Heart left ventricle (tissue), 16 donors: ENCODE results near the gene CCDC187. TPM values are rescaled to one million over a fixed set of nuclear protein-coding genes. Genes with fewer than 3 reads are reported as not detected.

Experiments used
- ATAC-seq, 4 donors: fragments of 200-7000 bp; cut with Tn5 transposase; one replicate each; pipeline ENCODE4 v1.9.1; 2020 to 2022; ENCODE audit warnings: moderate library complexity in 4 of 4, mild to moderate bottlenecking in 3 of 4, moderate number of reproducible peaks in 1 of 4
- DNase-seq, 5 donors: peaks; one replicate each; pipeline ENCODE4 v3.0.0-alpha.2; 2020
- H3K27ac ChIP-seq, 12 donors: fragments of 200-600 bp; sonication (generic) in 4 of 12; one replicate each; pipeline versions ENCODE4 v1.5.0 to v1.8.0; 2016 to 2022; ENCODE audit warnings: mild to moderate bottlenecking in 2 of 12
- H3K27me3 ChIP-seq, 9 donors: fragments of 200-600 bp; sonication (generic) in 2 of 9; one replicate each; pipeline versions ENCODE4 v1.5.1 to v1.8.0; 2016 to 2022; ENCODE audit warnings: mild to moderate bottlenecking in 3 of 9
- H3K36me3 ChIP-seq, 9 donors: fragments of 200-600 bp; sonication (generic) in 2 of 9; one replicate each; pipeline versions ENCODE4 v1.5.0 to v1.8.0; 2018 to 2022; ENCODE audit warnings: mild to moderate bottlenecking in 2 of 9
- H3K4me1 ChIP-seq, 12 donors: fragments of 200-600 bp; sonication (generic) in 4 of 12; one replicate each; pipeline versions ENCODE4 v1.5.0 to v1.8.0; 2016 to 2022; ENCODE audit warnings: mild to moderate bottlenecking in 3 of 12
- H3K4me3 ChIP-seq, 12 donors: fragments of 200-600 bp; sonication (generic) in 4 of 12; one replicate each; pipeline versions ENCODE4 v1.5.0 to v1.8.0; 2017 to 2022; ENCODE audit warnings: mild to moderate bottlenecking in 9 of 12, moderate library complexity in 4 of 12
- H3K9me3 ChIP-seq, 12 donors: fragments of 200-600 bp; sonication (generic) in 4 of 12; one replicate each; pipeline versions ENCODE4 v1.5.0 to v1.8.0; 2016 to 2022; ENCODE audit warnings: mild to moderate bottlenecking in 1 of 12
- POLR2A ChIP-seq, 2 donors: fragments of 450-650 bp; IDR thresholded peaks; one replicate each; pipeline ENCODE4 v1.6.1; 2017; ENCODE audit warnings: antibody characterized with exemption in 2 of 2, mild to moderate bottlenecking in 2 of 2, moderate library complexity in 2 of 2
- WGBS, 4 donors: extraction: QIAGEN DNeasy Blood & Tissue Kit in 2 of 4; methylation state at CpG; one replicate each; pipeline versions ENCODE4 v1.1.5 to v1.1.7; 2013 to 2018; 5-methylcytosine and 5-hydroxymethylcytosine counted together
- intact Hi-C, 10 donors: fragments of 100-400 bp; cut with DNase I; formaldehyde crosslinking; loops; one replicate each; pipeline versions ENCODE4 v1.11.1 to v1.14.2; 2022
- polyA plus RNA-seq, 2 donors: library from polyadenylated mRNA; stranded (reverse); fragments of 200-250 nt; gene quantifications; one replicate each; pipeline ENCODE4 v1.2.3, GENCODE V29; 2013
- total RNA-seq, 9 donors: library from RNA; depleted of rRNA in 2 of 9; stranded (reverse); fragments of >200 nt in 2 of 9; fragmentation: NEBNext Ultra II Directional in 3 of 9; extraction: Animal tissue kit (Norgen Biotek cat#: 25700) in 3 of 9; gene quantifications; one replicate each; pipeline versions ENCODE4 v1.1.0 to v1.2.4, GENCODE V29; 2016 to 2023
- TF ChIP-seq, protein P1 (sequence below), 12 donors: fragments of 200-600 bp; sonication (generic) in 4 of 12; IDR thresholded peaks; one replicate each; pipeline versions ENCODE4 v1.5.0 to v1.8.0; 2018 to 2022; ENCODE audit warnings: antibody characterized with exemption in 12 of 12, mild to moderate bottlenecking in 5 of 12
- donor health status: ischemic (EF 13 %, LVEDD 7.1; RV severe dilation, severe dysfunction).
- donor health status: healthy with polysubstance abuse.
- donor health status: DM: no; HTN: yes; CAD: no.
- donor health status: DM: no; HTN: no; CAD: no.
- donor health status: ischemic (EF 25% LVEDD 6.9; RV normal size, moderate dysfunction).
- donor health status: ischemic (EF 25% LVEDD 5.7; RV mildly dilated, moderate dysfunction).
- donor health status: healthy.
- donor health status: DM: yes; HTN: yes; CAD: no.
- donor health status: ischemic (EF 35%, LVEDD 5.7; RV mildly dilated, moderate dysfunction).
- donor health status: nonischemic (EF 11% LVEDD 7.7; RV severe dilation, severe dysfunction).
- donor health status: DM: yes; HTN: yes; CAD: no.
- donor health status: PGD.
- donor health status: ischemic (EF 29% LVEDD 5.4; RV normal size, mild dysfunction).
- donor health status: nonischemic (EF 23%, LVEDD 6.1; RV moderate dilation, normal function).

The CCDC187 gene
- total and polyA plus RNA-seq, 11 donors = 0.04 TPM; not detected in 10

DNA sequence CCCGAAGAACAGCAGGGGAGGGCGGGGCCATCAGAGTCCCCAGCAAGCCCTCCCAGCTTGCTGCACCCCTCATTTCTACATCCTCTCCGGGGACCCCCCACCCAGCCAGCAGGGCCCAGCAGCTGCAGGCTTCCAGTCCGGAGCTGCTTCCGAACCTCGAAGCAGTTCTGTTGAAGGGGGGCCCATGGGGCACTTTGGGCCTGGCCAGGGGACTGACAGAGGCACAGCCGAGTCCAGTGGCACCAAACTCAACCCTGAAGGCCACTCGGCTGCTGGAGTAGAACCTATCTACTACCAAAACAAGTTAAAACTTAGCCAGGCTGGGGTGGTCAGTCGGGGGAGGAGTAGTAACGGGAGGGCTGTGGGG lies 8.1 kb upstream of the CCDC187 start:
- 68 to 75% (median 71%) methylated on average over 8 to 10 of the region's 10 CpGs for WGBS, 4 donors
- intact Hi-C loops = loop anchor here in 3 of 10 donors (1.0 to 5.0 kb wide), 3 partner anchors 85 to 90 kb away; partner anchors contain the start of gene SNAPC4 (in 2 of the 3)
- H3K27ac ChIP-seq = no peak overlapping the region
- DNase-seq = no peak
- H3K27me3 ChIP-seq = peaks cover 0 to 18% (median 4%) of the 10 kb centered on the region in 9 donors
- TF ChIP-seq POLR2A (IDR thresholded peaks at IDR 0.05) = no peak
- H3K4me3 ChIP-seq = no peak overlapping the region
- no peaks in the 10 kb centered on the region for H3K4me1 ChIP-seq
- H3K9me3 ChIP-seq = peaks cover 0 to 14% (median 3%) of the 10 kb centered on the region in 12 donors
- ATAC-seq = no peak
- H3K36me3 ChIP-seq = no peaks in the 10 kb centered on the region

GRCh38 chr9:136311051-136312008 lies 7.4 kb upstream of the CCDC187 start:
- Histone ChIP-seq H3K4me1 (no peaks in the 10 kb centered on the region), H3K9me3 (peaks cover 0 to 14% (median 3%) of the 10 kb centered on the region in 12 donors), H3K27ac (no peak overlapping the region), H3K4me3 (no peak overlapping the region), H3K27me3 (peaks cover 0 to 18% (median 4%) of the 10 kb centered on the region in 9 donors), H3K36me3 (no peaks in the 10 kb centered on the region)
- WGBS, 4 donors = 55 to 67% (median 62%) methylated on average over 10 to 23 of the region's 23 CpGs
- intact Hi-C loops = loop anchor here in 3 of 10 donors (1.0 to 5.0 kb wide), 3 partner anchors 86 to 91 kb away; partner anchors contain the start of gene SNAPC4 (in 2 of the 3)
- no peak for ATAC-seq
- no peak for DNase-seq
- no peak for TF ChIP-seq POLR2A (IDR thresholded peaks at IDR 0.05)
- TF ChIP-seq, protein P1, sequence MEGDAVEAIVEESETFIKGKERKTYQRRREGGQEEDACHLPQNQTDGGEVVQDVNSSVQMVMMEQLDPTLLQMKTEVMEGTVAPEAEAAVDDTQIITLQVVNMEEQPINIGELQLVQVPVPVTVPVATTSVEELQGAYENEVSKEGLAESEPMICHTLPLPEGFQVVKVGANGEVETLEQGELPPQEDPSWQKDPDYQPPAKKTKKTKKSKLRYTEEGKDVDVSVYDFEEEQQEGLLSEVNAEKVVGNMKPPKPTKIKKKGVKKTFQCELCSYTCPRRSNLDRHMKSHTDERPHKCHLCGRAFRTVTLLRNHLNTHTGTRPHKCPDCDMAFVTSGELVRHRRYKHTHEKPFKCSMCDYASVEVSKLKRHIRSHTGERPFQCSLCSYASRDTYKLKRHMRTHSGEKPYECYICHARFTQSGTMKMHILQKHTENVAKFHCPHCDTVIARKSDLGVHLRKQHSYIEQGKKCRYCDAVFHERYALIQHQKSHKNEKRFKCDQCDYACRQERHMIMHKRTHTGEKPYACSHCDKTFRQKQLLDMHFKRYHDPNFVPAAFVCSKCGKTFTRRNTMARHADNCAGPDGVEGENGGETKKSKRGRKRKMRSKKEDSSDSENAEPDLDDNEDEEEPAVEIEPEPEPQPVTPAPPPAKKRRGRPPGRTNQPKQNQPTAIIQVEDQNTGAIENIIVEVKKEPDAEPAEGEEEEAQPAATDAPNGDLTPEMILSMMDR (IDR thresholded peaks at IDR 0.05) = no peak

DNA sequence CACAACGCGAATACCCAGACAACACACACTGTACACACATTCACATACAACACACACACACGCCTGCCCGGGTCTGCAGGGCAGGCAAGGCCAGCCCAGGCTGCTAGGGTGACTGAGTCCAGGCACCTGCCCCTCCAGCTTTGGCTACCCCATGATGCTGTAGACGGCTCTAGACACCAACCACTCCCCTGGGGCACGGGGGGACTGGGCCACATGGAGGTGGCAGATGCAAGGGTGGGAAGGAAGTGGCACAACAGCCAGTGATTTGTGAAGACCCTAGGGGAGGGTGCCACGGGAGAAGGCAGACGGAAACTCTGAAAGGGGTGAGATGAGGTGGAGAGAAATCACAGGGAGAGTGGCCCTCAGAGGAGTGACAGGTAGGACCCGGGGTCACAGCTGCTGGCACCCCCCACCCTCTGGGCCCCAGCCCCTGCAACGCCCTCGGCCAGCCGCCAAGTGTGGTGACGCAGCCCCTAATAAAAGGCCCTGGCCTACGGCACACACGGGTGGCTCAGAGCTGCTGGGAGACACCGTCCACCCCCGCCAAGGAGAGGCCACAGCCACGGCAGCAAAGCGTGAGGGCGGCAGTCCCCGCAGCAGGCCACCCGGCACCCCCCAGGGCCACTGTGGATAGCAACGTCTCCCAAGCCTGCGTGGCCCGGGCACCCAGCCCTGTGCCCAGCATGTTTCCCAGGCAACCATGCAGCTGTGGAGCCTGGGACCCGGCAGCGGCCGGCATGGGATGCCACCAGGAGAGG lies 6.6 kb upstream of the CCDC187 start:
- peaks cover 0 to 18% (median 4%) of the 10 kb centered on the region in 9 donors for H3K27me3 ChIP-seq
- TF ChIP-seq POLR2A (IDR thresholded peaks at IDR 0.05) = no peak
- no peaks in the 10 kb centered on the region for H3K4me1 ChIP-seq
- H3K4me3 ChIP-seq = no peak overlapping the region
- 72 to 78% (median 74%) methylated on average over 21 to 28 of the region's 28 CpGs for WGBS, 4 donors
- H3K27ac ChIP-seq = no peak overlapping the region
- no peak for ATAC-seq
- no peak for DNase-seq
- intact Hi-C loops = loop anchor here in 2 of 10 donors (5.0 kb wide), 2 partner anchors 87 to 92 kb away; partner anchors contain the start of gene SNAPC4 (in 1 of the 2)
- peaks cover 0 to 12% (median 3%) of the 10 kb centered on the region in 12 donors for H3K9me3 ChIP-seq
- H3K36me3 ChIP-seq = no peaks in the 10 kb centered on the region

- peaks cover 0 to 18% (median 4%) of the 10 kb centered on the region in 9 donors for H3K27me3 ChIP-seq
- intact Hi-C loops = loop anchor here in 2 of 10 donors (5.0 kb wide), 2 partner anchors 87 to 92 kb away; partner anchors contain the start of gene SNAPC4 (in 1 of the 2)
- WGBS, 4 donors = 88 to 94% (median 93%) methylated on average over 5 of the region's 5 CpGs
Observed at GRCh38 chr9:136309806-136310220, 5.9 kb upstream of the CCDC187 start.

More at GRCh38 chr9:136309806-136310220, 5.9 kb upstream of the CCDC187 start:
- TF ChIP-seq, protein P1 (IDR thresholded peaks at IDR 0.05) = no peak
- TF ChIP-seq POLR2A (IDR thresholded peaks at IDR 0.05) = no peak
- H3K4me3 ChIP-seq = no peak overlapping the region
- peaks cover 0 to 5% (median under 1%) of the 10 kb centered on the region in 12 donors for H3K9me3 ChIP-seq
- H3K36me3 ChIP-seq = no peaks in the 10 kb centered on the region
- no peak for ATAC-seq
- H3K4me1 ChIP-seq = no peaks in the 10 kb centered on the region
- no peak overlapping the region for H3K27ac ChIP-seq
- DNase-seq = no peak
